Activated CD8-positive, alpha-beta memory T cell treated with anti-CD3 and anti-CD28 coated beads, Interleukin-2, amount 50 U/mL, for 1 hour (primary cell): Measurements from ENCODE around the gene MYO7B.

Source experiments
- DNase-seq: peaks from one replicate; pipeline ENCODE4 v3.0.0-alpha.2; 2020; ENCODE audit errors: extremely low read depth

The MYO7B gene

GRCh38 chr2:127624756-127625571, 89.5 kb downstream of the MYO7B start:
- no peak for DNase-seq

DNA sequence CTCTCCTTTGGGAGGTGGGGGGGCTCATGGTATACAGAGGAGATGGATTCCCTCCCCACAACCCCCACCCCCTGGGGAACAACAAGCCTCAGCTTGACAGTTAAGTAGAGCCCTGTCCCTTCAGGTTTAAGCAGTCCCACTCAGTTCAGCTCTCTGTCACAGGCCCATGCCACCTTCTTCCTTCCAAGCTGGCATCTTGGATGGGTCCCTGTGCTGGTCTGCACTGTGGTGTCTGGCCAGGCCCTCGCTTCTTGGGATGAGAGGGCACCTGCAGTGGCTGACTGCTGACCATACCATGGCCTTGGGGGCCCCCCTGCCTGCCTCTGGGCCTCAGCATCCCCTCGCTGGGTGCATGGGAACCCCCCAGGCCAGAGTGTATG, 90.1 kb downstream of the MYO7B start:
- no peak for DNase-seq

GRCh38 chr2:127626175-127626574, 90.7 kb downstream of the MYO7B start:
- DNase-seq, result no peak

GRCh38 chr2:127626917-127627739, 91.6 kb downstream of the MYO7B start:
- DNase-seq, result no peak

- DNase-seq, result no peak
These were observed 92.5 kb downstream of the MYO7B start for GRCh38 chr2:127627740-127628571.

GRCh38 chr2:127628767-127629614, 93.5 kb downstream of the MYO7B start:
- no peak for DNase-seq

GRCh38 chr2:127629637-127630036, 94.2 kb downstream of the MYO7B start:
- DNase-seq, result no peak

GRCh38 chr2:127630096-127630863, 94.8 kb downstream of the MYO7B start:
- no peak for DNase-seq

GRCh38 chr2:127630864-127631540, 95.5 kb downstream of the MYO7B start:
- DNase-seq, result no peak

DNA sequence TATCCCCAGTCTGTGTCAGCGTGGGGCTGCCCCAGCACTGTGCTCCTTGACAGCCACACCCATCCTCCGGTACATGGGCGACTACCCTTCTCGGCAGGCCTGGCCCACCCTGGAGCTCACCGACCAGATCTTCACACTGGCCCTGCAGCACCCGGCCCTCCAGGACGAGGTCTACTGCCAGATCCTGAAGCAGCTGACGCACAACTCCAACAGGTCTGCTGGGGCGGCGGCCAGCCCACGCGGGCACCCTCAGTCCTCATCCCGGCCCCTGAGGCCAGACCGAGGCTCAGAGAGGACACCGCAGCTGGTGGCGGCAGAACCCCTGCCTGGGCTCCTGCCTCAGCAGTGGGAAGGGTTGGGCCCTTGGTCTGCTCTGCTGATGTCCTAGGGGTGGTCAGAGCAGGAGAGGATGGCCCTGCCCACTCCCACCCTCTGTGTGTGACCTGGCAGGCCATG, 96.1 kb downstream of the MYO7B start:
- DNase-seq, result no peak

DNA sequence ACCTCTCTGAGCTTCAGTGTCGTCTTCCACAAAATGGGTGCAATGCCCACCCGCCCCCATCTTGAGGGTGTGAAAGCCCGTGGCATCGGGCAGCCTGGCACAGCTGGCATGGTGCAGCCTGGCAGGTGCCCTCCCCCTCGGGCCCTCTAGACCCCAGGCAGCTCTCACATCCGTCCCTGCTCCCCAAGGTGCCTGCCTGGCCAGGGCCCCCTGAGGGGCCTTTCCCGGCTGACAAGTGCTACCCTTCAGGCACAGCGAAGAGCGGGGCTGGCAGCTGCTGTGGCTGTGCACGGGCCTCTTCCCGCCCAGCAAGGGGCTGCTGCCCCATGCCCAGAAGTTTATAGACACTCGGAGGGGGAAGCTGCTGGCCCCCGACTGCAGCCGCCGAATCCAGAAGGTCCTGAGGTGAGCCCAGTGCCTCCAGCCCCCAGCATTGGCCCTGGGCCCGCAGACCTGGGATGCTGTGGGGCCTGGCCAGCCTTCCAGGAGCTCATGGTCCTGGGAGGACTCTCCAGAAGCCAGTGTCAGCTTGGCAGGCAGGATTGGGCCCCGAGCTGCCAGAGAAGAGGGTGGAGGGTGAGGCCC, 96.6 kb downstream of the MYO7B start:
- DNase-seq, result no peak

- DNase-seq, result no peak
These were observed 97.4 kb downstream of the MYO7B start for GRCh38 chr2:127632592-127633489.

GRCh38 chr2:127633556-127634065, 98.1 kb downstream of the MYO7B start:
- DNase-seq, result no peak

GRCh38 chr2:127634066-127634617, 98.7 kb downstream of the MYO7B start:
- no peak for DNase-seq

GRCh38 chr2:127634626-127635379, 99.3 kb downstream of the MYO7B start:
- DNase-seq, result no peak

DNA sequence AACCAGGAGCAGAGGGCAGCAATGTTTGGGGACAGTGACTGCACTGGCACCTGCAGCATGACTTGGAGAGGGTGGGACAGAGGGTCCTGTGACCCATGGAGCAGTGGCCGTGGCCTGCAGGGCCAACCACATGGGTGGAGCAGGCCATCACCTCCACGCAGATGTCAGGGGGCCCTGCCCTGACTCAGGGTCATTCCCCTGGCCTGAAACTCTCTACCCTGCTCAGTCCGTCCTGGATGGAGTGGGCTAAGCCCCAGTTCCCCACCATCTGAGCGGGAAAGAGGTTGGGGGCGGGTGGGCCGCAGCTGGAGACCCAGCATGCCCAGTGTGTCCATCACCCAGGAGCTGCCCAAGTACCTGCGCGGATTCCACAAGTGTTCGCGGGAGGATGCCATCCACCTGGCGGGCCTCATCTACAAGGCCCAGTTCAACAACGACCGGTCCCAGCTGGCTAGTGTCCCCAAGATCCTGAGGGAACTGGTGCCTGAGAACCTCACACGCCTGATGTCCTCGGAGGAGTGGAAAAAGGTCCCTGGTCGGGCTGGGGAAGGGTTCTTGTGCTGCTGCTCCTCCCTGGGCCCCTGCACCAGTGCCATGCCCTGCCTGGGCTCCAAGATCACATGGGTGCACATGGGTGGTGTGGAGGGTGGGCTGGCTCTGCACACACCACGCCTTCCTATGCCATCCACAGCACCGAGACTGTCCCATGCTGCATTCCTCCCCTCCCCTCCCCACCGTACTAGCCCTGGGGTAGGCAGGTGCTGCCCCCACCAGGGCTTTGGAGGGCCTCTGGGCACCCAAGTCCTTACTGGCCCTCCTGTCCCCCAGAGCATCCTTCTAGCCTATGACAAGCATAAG, 100.1 kb downstream of the MYO7B start:
- no peak for DNase-seq
